Uterus (tissue), 4 donors: ENCODE measurements around the gene FSTL5. TPM values are rescaled to one million over a fixed set of nuclear protein-coding genes. Genes with fewer than 3 reads are reported as not detected.

ENCODE experiments used
- DNase-seq, 2 donors: peaks; one replicate each; pipeline ENCODE4 v3.0.0-alpha.2; 2019 to 2020
- H3K27ac ChIP-seq, 2 donors: fragments of 200-600 bp; sonication (generic); 1 replicate in 1 of 2; 2 replicates in 1 of 2; pipeline ENCODE4 v1.5.1; 2016 to 2018
- H3K27me3 ChIP-seq, 2 donors: fragments of 200-600 bp; sonication (generic); one replicate each; pipeline ENCODE4 v1.5.1; 2018 to 2019; ENCODE audit warnings: control low read depth in 1 of 2
- H3K36me3 ChIP-seq, 2 donors: fragments of 200-600 bp; sonication (generic); one replicate each; pipeline ENCODE4 v1.5.1; 2019; ENCODE audit warnings: control low read depth in 1 of 2
- H3K4me1 ChIP-seq, 2 donors: fragments of 200-600 bp; sonication (generic); one replicate each; pipeline ENCODE4 v1.5.1; 2018 to 2019; ENCODE audit warnings: control low read depth in 1 of 2
- H3K4me3 ChIP-seq, 2 donors: fragments of 200-600 bp; sonication (generic); 1 replicate in 1 of 2; 2 replicates in 1 of 2; pipeline ENCODE4 v1.5.1; 2018 to 2019; ENCODE audit warnings: mild to moderate bottlenecking in 1 of 2
- H3K9me3 ChIP-seq, 2 donors: fragments of 200-600 bp; sonication (generic); one replicate each; pipeline ENCODE4 v1.5.1; 2019; ENCODE audit warnings: control low read depth in 1 of 2
- POLR2A ChIP-seq, 2 donors: fragments of 450-650 bp; IDR thresholded peaks; one replicate each; pipeline ENCODE4 v1.6.1; 2016; ENCODE audit warnings: antibody characterized with exemption in 2 of 2, mild to moderate bottlenecking in 1 of 2, moderate library complexity in 1 of 2
- intact Hi-C: fragments of 100-400 bp; cut with DNase I; formaldehyde crosslinking; loops from one replicate; pipeline ENCODE4 v1.15.1; 2023; ENCODE audit warnings: low total_unique reads
- total RNA-seq, 4 donors: library from RNA; depleted of rRNA in 3 of 4; stranded (reverse); fragments of >200 nt in 3 of 4; gene quantifications; one replicate each; pipeline versions ENCODE4 v1.1.0 to v1.2.4, GENCODE V29; 2014 to 2023
- TF ChIP-seq, protein P1 (sequence below), 4 experiments: fragments of 200-600 bp in 2 of 4; fragments of 450-650 bp in 2 of 4; sonication (generic) in 2 of 4; IDR thresholded peaks; one replicate each; pipeline ENCODE4 v1.5.1; 2016 to 2019; ENCODE audit warnings: antibody characterized with exemption in 4 of 4, mild to moderate bottlenecking in 2 of 4, moderate library complexity in 1 of 4
- donor health status: DM: yes; HTN: yes; CAD: no.

FSTL5 gene
- total RNA-seq, 4 donors from 2014 or later = 2.4 TPM; not detected in 3

DNA sequence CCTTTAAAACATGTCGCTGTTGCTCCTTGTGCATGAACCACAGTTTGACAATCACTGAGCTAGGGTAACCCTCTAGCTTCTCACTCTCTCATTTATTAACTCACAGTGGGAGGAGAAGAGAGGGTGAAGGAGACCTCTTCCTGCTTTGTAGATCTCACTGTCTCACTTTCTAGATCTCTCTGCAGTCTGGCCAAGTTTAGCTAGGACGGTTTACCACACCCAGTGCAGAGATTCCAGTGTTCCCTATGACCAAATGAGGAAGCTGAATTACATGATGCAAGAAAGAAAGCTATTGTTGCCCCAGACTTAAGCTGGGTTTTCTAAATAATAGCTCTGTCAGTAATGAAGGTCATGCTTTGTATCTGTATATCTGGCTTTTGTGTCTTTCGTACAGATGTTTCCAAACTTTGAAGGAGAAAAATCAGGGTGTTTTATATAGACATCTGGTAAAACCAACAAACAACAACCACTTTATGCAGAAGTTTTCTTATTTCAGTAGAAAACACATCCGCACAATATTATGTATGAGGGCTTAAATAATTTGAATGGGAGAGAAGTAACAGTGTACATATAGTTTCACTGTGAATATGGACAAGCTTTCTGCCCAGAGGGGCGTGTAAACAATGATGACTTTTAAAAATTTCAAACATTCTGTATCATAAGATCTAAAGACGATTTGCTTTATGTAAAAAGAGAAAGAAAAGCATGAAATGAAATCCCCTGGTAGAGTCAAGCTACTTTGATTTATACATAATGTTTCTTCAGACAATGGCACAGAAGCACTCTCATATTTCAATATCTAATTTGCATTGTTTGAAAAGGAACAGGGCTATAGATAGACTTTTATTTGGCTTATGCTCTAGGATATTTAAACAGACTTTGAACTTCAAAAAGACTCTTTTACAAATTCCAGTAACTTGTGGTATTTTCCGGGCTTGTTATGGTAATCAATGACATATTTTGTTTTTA lies 582.3 kb downstream of the FSTL5 start:
- Histone ChIP-seq H3K27ac (no peak overlapping the region), H3K4me1 (no peaks in the 10 kb centered on the region), H3K9me3 (no peaks in the 10 kb centered on the region), H3K4me3 (no peak overlapping the region), H3K27me3 (no peaks in the 10 kb centered on the region), H3K36me3 (no peaks in the 10 kb centered on the region)
- TF ChIP-seq, protein P1, sequence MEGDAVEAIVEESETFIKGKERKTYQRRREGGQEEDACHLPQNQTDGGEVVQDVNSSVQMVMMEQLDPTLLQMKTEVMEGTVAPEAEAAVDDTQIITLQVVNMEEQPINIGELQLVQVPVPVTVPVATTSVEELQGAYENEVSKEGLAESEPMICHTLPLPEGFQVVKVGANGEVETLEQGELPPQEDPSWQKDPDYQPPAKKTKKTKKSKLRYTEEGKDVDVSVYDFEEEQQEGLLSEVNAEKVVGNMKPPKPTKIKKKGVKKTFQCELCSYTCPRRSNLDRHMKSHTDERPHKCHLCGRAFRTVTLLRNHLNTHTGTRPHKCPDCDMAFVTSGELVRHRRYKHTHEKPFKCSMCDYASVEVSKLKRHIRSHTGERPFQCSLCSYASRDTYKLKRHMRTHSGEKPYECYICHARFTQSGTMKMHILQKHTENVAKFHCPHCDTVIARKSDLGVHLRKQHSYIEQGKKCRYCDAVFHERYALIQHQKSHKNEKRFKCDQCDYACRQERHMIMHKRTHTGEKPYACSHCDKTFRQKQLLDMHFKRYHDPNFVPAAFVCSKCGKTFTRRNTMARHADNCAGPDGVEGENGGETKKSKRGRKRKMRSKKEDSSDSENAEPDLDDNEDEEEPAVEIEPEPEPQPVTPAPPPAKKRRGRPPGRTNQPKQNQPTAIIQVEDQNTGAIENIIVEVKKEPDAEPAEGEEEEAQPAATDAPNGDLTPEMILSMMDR (IDR thresholded peaks at IDR 0.05) = no peak
- no peak for TF ChIP-seq POLR2A (IDR thresholded peaks at IDR 0.05)
- intact Hi-C loops = no loop called here
- DNase-seq = no peak

GRCh38 chr4:161577579-161578301 lies 586.1 kb downstream of the FSTL5 start:
- Histone ChIP-seq H3K36me3 (no peaks in the 10 kb centered on the region), H3K4me1 (no peaks in the 10 kb centered on the region), H3K27me3 (no peaks in the 10 kb centered on the region), H3K27ac (no peak overlapping the region), H3K9me3 (no peaks in the 10 kb centered on the region), H3K4me3 (no peak overlapping the region)
- intact Hi-C loops = no loop called here
- DNase-seq = no peak
- TF ChIP-seq POLR2A (IDR thresholded peaks at IDR 0.05) = no peak
- TF ChIP-seq, protein P1 (IDR thresholded peaks at IDR 0.05) = no peak

- H3K4me3 ChIP-seq = no peak overlapping the region
- no peak overlapping the region for H3K27ac ChIP-seq
- H3K27me3 ChIP-seq = no peaks in the 10 kb centered on the region
- H3K9me3 ChIP-seq = no peaks in the 10 kb centered on the region
- no peak for DNase-seq
- intact Hi-C loops = no loop called here
- no peaks in the 10 kb centered on the region for H3K36me3 ChIP-seq
- no peaks in the 10 kb centered on the region for H3K4me1 ChIP-seq
- TF ChIP-seq POLR2A (IDR thresholded peaks at IDR 0.05) = no peak
- TF ChIP-seq, protein P1 (IDR thresholded peaks at IDR 0.05) = no peak
These were observed 590.0 kb downstream of the FSTL5 start for GRCh38 chr4:161573836-161574235.

- no peaks in the 10 kb centered on the region for H3K9me3 ChIP-seq
- TF ChIP-seq POLR2A (IDR thresholded peaks at IDR 0.05) = no peak
- TF ChIP-seq, protein P1 (IDR thresholded peaks at IDR 0.05) = no peak
- no peaks in the 10 kb centered on the region for H3K27me3 ChIP-seq
- intact Hi-C loops = no loop called here
- DNase-seq = no peak
- H3K4me3 ChIP-seq = no peak overlapping the region
- no peak overlapping the region for H3K27ac ChIP-seq
- H3K36me3 ChIP-seq = no peaks in the 10 kb centered on the region
- no peaks in the 10 kb centered on the region for H3K4me1 ChIP-seq
These were observed 599.5 kb downstream of the FSTL5 start for GRCh38 chr4:161564230-161564834.
